ENCODE measurements around the gene AKR1D1.

GRCh38 chr7:138083859-138084258 lies 7.6 kb downstream of the AKR1D1 start:
- no peak for TF ChIP-seq CTCF (IDR thresholded peaks at IDR 0.05 in 4 of 5, conservative IDR thresholded peaks at IDR 0.05 in 1 of 5)
- TF ChIP-seq POLR2A (IDR thresholded peaks at IDR 0.05) = no peak

Measured in gastrocnemius medialis (tissue), 4 donors.